HT1080 (cell line): ENCODE data around the gene SLC9A3. TPM values are rescaled to one million over a fixed set of nuclear protein-coding genes. Genes with fewer than 3 reads are reported as not detected.
"Not testable (repeated sequence)": the region's sequence is repeated elsewhere in the genome, so short reads cannot be mapped to it uniquely, and the experiment has no call there.

Source experiments
- DNase-seq: peaks from one replicate; pipeline ENCODE4 v3.0.0-alpha.2; 2015; ENCODE audit warnings: low read depth
- total RNA-seq: library from RNA; depleted of rRNA; stranded (reverse); fragments of >200 nt; shearing (Covaris generic); gene quantifications from 2 replicates; pipeline ENCODE4 v1.2.3, GENCODE V29; 2014

The SLC9A3 gene
- total RNA-seq, 1 experiment from 2014 or later: 7.5 TPM

DNA sequence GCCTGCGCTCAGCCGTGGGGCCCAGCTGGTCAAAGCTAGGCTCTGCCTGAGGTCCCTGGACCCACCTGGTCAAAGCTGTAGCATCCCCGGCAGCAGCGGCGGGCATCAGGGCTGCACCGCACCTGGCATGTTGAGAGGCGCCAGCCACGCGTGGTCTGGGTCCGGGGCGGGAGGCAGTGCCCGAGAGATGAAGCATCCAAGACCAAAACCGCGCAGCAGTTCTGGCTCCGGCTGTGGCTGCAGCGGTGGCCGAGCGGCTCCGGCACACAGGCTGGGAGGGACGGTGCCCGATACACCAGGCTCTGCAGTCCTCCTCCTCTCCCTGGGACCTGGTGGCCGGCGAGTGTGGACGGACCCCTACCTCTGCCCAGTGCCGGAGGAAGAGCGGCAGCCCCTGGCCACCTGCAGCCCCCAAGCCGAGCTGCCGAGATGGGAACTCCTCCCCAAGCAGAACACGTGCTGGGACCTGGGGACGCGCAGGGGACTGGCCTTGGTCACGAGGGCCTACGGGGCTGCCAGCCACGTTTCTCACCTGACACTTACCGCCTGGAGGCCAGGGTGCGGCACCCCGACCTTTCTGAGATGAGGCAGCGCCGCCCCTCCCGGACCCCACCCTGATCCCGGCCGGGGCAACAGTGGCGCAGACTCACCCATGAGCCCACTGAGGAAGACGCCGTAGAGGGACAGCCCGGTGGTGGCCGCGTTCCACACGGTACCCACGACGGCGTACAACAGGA is 33.0 kb downstream of the SLC9A3 start:
- DNase-seq: no peak

DNA sequence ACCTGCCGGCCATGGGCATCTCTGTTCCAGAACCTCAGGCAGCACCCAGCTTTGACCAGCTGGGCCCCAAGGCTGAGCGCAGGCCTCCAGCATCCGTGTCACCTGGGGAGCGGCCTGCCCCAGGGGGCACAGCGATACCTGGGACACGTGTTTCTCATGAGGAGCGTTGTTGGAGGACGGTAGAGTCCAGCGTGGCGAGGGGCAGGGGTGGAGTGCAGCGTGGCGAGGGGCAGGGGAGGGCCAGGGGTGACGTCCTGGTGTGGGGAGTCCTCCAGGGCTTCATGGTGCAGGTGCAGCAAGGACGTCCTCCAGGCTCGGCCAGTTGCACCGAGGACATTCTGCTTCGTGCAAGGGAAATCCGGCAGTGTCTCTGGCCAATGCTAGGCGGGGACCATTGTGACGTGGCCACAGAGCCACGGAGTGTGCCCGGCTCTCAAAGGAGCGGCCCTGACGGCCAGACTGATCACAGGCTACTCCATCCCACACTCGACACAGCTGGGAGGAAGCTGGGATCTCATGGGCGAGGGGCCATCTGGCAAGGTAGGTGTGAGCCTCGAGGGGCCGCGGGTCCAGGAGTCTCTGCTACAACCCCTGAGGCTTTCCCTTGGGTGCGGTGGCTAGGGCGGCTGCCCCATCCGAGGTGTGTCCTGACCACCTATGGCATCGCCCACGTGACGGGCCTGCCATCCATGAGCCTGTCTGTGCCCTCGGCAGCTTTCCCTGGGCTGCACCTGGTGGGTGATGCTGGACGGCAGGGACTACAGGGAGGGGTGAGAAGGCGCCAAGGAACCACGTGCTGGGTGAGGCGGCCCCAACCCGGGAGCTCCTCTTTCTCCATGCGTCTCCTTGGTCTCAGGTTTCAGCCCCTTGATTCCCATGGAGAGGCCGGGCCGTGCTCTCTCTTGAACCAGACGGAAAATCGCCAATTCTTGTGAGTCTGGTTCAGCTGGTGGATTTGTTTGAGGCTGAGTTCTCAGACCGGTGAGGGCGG is 33.8 kb downstream of the SLC9A3 start:
- no peak for DNase-seq

DNA sequence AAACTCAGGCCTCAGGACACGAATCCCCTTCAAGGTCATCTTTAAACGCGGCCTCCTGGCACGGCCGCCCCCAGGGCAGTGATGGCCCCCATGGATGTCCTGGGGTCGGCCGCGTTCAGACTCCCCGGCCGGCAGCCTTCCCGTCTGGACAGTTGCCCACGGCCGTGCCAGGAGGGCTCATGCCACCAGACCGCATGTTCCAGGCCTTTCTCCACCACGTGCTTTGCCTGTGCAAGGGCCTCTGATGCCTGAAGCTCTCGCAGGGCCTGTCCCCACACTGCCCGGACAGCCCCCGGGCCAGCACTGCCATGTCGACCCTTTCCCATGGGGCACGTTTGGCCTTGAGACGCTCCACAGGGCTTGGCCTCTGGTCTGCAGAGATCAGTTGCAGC is 34.6 kb downstream of the SLC9A3 start:
- no peak for DNase-seq

DNA sequence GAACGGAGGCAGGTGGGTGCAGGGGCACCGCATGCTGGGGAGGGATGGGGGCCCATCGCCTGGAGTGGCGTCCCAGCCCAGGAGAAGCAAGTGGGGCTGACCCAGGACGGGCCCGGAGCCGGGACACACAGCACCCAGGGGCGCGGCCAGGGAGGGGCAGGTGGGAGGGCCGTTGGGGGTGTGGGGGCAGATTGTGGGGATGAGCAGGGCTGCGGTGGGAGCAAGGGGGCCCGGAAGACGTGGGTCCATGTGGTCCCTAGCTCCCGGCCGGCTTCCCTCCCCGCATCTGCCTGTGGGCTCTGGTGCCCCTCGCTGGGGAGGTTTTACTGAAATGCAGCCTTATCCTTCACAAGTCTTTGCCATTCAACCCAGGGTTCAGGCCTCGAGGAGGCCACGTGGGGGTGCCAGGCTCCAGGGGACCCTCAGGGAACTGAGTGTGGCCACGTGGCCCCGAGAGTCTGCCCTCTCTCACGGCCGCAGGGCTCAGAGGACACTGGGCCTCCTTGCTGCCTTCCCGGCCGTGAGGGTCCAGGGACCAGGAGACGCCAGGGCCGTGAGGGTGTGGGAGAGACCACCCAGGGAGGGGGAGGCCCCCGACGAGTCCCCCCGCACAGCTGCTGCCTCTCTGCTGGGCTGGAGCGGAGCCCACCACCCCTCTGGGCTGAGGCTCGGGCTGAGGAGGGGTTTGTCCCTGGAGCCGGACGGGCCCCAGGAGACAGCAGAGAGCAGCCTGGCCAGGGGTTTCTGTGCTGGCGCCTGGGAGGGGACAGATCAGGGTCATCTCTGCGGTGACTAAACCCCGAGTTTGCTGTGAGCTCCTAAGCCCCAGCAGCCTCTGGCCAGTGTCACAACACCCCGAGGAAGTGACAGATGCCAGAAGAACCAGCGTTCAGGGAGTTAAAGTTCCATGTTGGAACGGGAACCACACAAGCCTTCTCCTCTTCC is 35.2 kb downstream of the SLC9A3 start:
- no peak for DNase-seq

DNA sequence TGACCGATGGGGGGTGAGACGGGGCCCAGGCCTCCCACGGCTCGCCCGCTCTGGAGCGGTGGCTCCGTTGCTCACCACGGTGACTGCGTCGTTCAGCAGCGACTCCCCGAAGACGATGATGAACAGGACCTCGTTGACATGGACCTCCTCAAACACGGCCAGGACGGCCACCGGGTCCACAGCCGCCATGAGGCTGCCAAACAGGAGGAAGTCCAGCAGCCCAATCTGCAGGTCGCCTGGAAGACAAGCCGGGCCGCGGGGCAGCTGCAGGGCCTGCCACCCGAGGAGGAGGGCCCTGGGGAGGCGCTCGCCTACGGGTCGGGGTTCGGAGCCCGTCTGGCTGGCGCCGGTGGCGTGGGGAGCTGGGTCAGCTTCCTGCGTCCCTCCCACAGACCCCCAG is 36.0 kb downstream of the SLC9A3 start:
- DNase-seq: no peak

DNA sequence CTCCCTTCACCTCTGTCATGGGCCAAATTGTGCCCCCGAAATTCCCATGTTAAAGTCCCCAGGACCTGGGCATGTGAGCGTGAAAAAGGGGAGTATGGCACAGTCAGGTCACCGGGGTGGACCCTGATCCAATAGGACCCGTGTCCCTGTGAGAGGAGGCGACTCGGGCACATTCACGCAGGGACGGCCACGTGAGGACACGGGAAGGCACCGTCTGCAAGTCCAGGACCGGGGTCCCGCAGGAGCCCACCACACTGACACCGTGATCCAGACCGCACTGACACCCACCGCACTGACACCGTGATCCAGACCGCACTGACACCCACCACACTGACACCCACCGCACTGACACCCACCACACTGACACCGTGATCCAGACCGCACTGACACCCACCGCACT is 37.7 kb downstream of the SLC9A3 start:
- DNase-seq: not testable (repeated sequence)

DNA sequence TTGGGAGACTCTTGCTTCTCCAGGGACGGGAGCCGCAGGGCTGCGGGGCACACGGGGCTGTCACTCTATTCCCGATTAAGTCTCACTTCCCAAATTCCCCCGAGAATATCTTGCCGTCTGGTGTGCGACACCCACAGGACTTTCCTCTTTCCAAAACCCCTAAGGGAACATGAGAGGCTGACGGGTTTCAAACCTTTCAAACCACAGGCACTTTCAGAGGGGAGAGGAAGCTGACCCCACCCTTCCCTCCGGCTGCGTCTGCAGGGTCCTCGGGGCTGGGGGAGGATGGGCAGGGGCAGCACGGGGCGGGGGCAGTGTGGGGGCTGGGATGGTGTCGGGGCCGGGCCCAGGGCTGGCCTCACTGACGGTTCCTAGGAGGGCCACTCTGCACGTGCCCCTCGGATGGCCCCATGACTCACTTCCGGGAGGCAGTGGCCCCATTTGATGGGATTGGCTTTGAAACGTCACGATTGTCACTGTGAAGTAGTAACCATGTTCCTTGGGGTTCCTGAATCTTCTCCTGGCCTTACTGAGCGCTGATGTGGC is 38.2 kb downstream of the SLC9A3 start:
- DNase-seq: no peak

DNA sequence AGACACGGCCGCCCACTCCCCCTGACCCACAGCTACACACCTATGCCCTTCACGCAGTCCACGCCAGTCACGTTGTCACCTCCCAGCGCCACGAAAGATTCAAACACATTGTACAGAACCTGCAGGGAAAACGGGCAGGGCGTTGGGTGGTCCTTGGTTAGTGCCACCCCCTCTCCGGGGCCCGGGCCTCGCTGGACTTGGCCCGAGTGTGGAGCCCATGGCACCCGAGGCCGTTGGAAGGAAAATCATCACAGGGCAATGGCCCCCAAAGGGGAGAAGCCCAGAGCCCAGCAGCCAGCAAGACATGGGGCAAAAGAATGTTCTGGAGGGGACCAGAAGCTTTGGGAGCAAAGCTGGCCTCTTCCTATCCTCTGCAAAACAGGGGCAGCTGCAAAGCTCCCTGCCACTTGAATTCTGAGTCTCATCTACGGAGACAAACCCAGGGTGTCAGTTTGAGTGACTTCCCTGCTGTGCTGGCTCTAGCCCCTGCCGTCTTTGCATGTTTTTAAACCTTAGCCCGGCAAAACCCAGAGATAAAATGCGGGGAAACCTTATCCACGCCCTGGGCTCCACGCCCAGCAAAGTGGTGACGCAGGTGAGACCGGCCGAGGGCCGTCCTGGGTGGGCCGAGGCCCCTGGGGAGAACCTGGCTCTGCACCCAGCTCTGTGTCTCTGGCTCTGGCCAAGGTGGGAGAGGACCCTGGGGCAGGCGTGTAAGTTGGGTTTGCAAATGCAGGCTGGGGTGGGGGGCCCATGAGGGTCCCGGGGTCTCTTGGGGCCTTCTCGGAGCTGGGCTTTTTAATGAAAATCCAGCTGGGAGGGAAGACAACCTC is 38.9 kb downstream of the SLC9A3 start:
- no peak for DNase-seq

DNA sequence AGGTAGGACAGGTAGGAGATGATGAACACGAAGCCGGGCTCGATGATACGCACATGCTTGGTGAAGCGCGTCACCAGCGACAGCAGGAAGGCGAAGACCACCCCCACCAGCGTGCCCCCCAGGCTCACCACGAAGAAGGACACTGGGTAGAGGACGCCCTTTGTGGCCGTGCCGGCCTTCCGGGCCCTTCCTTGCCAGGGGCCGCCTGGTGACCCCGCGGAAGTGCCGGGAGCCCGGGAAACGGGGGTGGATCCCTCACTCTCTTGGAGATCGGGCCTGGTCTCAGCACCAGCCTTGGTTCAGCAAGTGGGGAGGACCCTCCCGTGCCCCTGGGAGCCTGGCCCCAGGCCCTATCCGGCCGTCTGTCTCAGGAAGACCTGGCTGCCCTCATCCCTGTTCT is 39.7 kb downstream of the SLC9A3 start:
- DNase-seq: no peak

DNA sequence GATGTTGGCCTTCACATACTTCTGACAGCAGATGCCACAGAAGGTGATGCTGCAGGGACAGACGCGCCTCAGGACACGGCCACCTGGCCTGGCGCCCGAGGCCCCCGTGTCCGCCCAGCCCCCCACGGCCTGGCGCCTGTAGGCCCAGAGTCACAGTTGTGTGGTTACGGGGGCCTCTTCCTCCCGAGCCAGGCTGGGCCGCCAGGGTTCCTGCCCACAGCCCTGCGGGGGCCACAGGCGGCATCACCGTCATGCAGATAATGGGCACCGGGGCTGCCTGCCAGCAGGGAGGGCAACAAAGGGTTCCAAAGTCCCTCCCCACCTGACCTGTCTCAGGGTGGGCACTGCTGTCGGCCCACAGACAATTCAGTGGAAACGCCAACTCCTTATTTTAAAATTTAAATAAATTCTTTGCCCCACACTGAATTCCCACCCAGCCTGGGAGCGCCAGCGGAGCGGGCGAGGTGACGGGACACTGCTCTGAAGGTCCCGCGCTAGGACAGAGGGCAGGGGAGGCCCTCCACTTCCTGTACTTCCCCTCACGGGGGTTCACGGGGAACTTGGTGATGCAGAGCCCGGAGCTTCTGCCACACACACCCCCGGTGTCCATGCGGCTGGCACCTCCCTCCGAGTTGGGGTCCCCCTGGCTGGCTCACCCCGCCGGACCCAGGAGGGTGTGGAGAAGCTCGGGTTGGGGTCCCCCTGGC is 40.7 kb downstream of the SLC9A3 start:
- no peak for DNase-seq

DNA sequence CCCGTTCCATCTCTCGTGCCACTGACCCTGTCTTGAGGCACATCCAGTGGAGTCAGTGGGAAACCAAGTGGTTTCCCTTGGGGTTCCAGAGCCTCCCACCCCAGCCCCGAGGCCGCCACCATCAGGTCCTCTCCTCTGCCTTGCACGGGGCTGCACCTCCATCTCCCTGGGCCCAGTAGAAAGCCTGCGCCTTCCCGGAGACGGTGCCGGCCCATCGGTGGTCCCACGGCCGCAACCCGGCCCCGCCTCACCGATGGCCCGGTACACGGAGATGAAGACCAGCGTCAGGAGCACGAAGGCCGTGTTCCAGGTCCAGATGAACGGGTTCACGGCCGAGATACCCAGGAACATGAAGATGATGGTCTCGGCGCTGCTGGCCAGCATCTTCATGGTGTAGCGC is 41.2 kb downstream of the SLC9A3 start:
- DNase-seq: no peak

DNA sequence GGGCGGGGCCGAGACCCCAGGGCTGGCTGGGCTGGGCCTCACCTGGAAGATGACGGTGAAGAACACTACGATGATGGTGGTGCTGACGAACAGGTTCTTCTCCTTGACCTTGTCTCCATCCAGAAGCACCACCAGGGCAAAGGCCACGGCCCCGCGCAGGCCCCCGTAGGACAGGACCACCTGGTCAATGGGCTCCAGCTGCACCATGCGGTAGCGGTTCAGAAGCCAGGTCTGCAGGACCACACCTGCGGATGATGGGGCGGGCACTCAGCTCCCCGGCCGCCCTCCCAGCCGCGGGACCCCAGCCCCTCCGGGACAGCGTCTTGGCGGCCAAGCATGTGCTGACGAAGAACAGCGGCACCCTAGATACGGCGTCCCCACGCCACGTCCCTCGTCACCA is 41.7 kb downstream of the SLC9A3 start:
- DNase-seq: no peak

DNA sequence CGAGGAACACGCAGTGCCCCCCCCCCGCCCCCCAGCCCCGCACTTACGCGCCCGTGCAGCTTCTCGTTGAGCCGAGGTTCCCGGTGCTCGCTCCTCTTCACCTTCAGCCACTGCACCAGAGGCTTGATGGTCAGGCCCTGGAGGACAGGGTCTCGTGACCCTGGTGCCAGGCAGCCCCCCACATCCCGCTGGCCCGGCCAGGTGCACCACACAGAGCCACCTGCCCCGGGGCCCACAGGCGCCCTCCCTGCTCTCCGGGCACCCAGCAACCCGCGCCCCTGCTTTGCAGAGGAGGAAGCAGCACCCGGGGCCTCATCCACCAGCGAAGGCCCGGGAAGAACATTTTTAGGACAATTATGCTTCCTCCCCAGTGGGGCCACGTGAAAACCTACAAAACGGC is 42.2 kb downstream of the SLC9A3 start:
- DNase-seq: no peak

DNA sequence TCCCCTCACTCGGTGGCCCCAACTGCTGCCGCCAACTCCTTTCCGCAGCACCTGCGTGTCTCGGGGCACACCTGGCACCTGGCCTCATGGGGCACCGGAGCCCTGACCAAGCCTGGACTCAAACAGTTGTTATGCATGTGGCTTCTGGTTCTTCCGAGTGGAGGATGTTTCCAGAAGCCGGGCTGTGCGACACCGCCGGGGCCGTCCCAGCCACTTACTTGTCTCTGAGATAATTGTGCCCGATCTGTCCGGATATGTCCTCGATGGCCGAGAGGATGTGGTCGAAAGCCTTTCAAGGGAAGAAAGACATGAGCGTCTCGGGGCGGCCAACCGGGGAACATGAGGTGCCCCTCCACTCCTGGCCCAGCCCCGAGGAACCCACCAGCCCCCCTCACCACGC is 42.9 kb downstream of the SLC9A3 start:
- DNase-seq: no peak

DNA sequence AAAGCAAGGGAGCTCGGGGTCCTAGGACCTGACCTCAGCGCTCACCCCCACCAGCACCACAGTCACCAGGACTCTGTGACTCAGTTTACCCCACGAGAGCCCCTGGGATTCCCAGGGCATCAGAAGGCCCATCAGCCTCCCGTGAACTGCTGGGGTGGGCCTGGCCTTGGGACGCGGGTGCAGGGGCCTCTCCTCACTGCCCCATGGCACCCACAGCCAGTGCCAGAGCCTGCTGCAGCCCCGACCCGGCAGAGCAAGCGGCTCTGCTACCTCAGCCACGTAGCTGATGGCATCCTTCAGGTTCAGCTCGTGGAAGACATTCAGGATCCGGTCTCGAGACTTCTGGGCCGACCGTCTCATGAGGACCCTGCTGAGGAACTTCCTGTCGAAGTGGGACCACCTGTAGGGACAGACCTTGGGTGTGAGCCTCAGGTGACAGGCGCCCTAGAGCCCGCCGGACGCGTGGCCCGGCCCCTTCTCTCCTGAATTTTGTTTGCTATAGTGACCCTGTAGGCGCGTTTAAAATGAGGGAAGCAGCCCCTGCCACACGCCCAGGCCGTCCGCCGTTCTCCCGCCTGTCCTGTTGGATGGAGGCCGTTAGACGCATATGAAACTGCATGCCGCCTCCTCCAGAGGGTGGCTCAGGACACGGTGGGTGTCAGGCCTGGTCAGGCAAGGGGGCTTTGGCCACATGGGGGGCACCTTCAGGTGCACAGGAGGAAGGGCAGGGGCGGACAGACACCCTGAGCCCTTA is 44.5 kb downstream of the SLC9A3 start:
- DNase-seq: no peak

DNA sequence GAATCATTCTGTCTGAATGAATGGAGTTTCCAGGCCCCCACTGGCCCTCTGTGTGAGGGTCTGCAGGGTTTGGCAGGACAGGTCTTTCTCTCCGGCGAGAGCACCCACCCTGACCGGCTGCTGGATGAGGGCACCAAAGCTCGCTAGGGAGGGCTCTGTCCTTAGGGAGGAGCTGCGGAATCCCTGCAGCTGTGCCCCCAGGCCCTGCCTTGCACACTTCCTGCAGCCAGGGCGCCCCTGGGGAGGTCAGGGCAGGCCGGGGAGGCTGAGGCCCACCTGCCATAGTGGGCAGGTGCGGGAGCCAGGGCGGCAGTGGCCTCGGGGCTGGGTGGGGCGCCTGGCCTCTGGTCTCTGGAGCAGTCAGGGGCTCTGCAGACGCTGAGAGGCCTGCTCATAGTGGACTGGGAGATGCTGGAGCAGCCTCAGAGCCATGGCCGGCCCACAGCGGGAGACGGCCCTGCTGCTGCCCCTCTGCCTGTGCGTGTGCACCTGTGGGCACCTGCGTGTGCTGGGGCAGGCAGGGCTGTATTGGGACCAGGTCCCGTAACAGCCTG is 45.2 kb downstream of the SLC9A3 start:
- no peak for DNase-seq

DNA sequence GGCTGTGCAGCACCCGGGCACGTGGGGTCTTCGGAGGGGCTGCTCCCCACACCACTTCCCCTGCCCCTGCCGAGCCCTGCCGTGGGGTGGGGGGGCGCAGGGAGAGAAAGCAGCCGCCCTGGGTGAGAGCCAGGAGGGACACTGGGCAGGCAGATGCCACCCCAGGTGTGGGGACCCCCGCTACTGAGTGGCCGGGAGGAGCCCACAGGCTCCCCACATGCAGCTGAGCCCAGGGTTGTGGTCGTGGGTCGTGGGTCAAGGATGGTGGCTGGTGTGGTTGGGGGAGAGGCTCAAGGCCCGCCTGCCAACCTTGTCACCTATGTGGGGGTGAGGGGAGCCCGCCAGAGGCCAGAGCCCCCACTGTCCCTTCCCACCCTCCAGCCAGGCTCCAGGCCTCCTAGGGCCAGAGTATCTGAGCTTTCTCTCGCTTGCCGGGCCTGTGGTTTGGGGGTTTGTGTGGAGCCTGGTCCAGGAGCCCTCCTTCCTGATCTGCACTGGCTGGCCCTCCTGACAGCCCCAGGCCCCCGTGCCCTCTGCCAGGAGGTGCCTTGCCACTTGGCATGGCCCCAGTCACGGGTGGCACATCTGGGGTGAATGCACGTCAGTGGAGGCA is 45.8 kb downstream of the SLC9A3 start:
- no peak for DNase-seq

DNA sequence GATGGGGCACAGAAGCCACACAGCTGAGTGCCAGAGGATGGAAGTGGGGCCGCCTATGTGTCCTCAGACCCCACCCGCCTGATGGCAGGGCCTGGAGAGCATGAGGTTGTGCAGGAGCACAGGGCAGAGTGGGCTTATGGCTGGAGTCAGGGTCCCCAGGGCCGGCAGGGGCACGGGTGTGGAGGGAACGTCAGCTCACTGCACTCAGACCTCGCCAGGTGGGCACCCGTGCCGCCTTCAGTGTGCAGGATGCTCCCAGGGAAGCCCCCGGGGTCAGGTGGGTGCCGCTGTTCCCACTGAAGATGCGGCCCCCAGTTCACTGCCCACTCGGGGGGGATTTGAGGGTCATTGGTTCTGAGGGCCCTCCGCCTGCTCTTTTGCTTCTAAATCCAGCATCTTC is 46.4 kb downstream of the SLC9A3 start:
- no peak for DNase-seq
